Astrocyte of the hippocampus (primary cell): ENCODE results near the gene FAM98B.

Experiments
- DNase-seq: peaks from one replicate; pipeline ENCODE4 v3.0.0; 2011; ENCODE audit warnings: low read depth, low spot score

Gene FAM98B

GRCh38 chr15:38507570-38507969, 53.6 kb downstream of the FAM98B start:
- no peak for DNase-seq

GRCh38 chr15:38508647-38509046, 54.7 kb downstream of the FAM98B start:
- DNase-seq = no peak

- DNase-seq = no peak
These were observed 55.2 kb downstream of the FAM98B start for GRCh38 chr15:38509152-38509551.

GRCh38 chr15:38512901-38513300, 59.0 kb downstream of the FAM98B start:
- no peak for DNase-seq

- peak; percentile 8 for DNase-seq
These were observed 60.7 kb downstream of the FAM98B start for GRCh38 chr15:38514601-38515000.

- no peak for DNase-seq
These were observed 62.7 kb downstream of the FAM98B start for GRCh38 chr15:38516626-38517025.

- no peak for DNase-seq
These were observed 63.5 kb downstream of the FAM98B start for GRCh38 chr15:38517312-38517975.

GRCh38 chr15:38518084-38518483, 64.2 kb downstream of the FAM98B start:
- no peak for DNase-seq

GRCh38 chr15:38520035-38520434, 66.1 kb downstream of the FAM98B start:
- peak; percentile 14 for DNase-seq

- DNase-seq = no peak
These were observed 67.4 kb downstream of the FAM98B start for GRCh38 chr15:38521316-38521715.

- no peak for DNase-seq
These were observed 69.0 kb downstream of the FAM98B start for GRCh38 chr15:38522922-38523321.

GRCh38 chr15:38524156-38524555, 70.2 kb downstream of the FAM98B start:
- DNase-seq = no peak

GRCh38 chr15:38525489-38525888, 71.6 kb downstream of the FAM98B start:
- no peak for DNase-seq

- no peak for DNase-seq
These were observed 72.2 kb downstream of the FAM98B start for GRCh38 chr15:38526158-38526557.

- DNase-seq = peak; percentile 68
These were observed 74.4 kb downstream of the FAM98B start for GRCh38 chr15:38528294-38528693.

- DNase-seq = no peak
These were observed 76.2 kb downstream of the FAM98B start for GRCh38 chr15:38530113-38530512.

GRCh38 chr15:38531509-38531908, 77.6 kb downstream of the FAM98B start:
- peak; percentile 87 for DNase-seq

- no peak for DNase-seq
These were observed 78.8 kb downstream of the FAM98B start for GRCh38 chr15:38532728-38533127.

- DNase-seq = no peak
These were observed 79.5 kb downstream of the FAM98B start for GRCh38 chr15:38533416-38533915.

GRCh38 chr15:38533926-38534325, 80.0 kb downstream of the FAM98B start:
- DNase-seq = no peak

GRCh38 chr15:38534691-38535090, 80.8 kb downstream of the FAM98B start:
- DNase-seq = no peak

GRCh38 chr15:38535491-38536200, 81.7 kb downstream of the FAM98B start:
- no peak for DNase-seq

GRCh38 chr15:38536201-38536676, 82.3 kb downstream of the FAM98B start:
- DNase-seq = peak; percentile 85
